ENCODE results near the gene KRTAP4-3.
A peak's percentile ranks its signal among the peaks of the same experiment; 100 is the strongest.
"Not testable (repeated sequence)": the region's sequence is repeated elsewhere in the genome, so short reads cannot be mapped to it uniquely, and the experiment has no call there.

Gene KRTAP4-3

DNA sequence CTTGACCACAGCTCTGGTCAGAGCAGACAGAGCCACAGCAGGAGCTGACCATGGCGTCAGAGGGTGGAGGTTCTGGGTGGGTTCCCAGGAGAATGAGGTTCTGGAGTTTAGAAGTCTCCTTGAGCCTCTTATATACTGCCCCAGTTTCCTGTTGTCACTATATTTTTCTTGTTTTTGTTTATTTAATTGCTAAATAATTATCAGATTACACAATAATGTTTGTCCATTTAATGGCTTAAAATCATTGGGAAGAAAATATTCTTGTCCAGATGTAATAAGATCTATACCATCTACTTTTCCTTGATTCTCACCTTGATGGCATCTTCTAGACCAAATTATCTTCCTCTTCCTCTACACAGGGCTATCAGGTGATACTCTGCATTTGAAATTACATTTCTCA is at the start of gene KRTAP4-3:
Gene KRTAP4-3, minus strand, starts transcription at position 101 of the 400 bp plus-strand sequence. Its CDS starts 49 bp downstream, at position 52.
- DNase-seq (ENCODE audit: low read depth): no peak

DNA sequence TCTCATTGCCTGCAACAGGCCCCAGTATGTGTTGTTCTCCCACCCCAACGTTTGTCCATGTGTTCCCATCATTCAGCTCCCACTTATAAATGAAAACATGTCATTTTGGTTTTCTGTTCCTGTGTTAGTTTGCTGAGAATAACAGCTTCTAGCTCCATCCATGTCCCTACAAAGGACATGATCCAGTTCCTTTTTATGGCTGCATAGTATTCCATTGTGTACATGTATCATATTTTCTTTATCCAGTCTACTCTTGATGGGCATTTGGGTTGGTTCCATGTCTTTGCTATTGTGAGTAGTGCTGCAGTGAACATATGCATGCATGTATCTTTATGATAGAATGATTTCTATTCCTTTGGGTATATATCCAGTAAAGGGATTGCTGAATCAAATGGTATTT is 47.7 kb upstream of the KRTAP4-3 start:
- no peak for DNase-seq (ENCODE audit: low read depth)

DNA sequence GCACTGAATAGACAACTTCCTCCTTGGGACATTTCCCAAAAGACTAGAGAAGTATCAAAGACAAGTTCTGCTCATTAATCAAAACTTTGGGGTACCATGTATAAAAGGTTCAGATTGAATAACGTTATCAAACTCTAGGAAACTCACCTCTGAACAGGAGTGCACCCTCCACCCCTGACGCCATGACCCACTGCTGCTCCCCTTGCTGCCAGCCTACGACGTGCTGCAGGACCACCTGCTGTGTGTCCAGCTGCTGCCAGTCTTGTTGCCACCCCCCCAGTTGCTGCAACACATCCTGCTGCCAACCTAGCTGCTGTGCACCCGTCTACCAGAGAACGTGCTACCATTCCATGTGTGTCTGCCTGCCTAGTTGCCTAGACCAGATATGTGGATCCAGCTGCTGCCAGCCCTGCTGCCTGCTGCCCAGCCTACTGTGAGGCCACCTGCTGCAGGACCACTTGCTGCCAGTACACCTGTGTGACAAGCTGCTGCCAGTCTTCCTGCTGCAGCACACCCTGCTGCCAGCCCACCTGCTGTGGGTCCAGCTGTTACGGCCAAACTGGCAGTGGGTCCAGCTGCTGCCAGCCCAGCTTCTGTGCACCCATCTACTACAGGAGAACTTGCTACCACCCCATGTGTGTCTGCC is 44.6 kb upstream of the KRTAP4-3 start:
- DNase-seq (ENCODE audit: low read depth): no peak

DNA sequence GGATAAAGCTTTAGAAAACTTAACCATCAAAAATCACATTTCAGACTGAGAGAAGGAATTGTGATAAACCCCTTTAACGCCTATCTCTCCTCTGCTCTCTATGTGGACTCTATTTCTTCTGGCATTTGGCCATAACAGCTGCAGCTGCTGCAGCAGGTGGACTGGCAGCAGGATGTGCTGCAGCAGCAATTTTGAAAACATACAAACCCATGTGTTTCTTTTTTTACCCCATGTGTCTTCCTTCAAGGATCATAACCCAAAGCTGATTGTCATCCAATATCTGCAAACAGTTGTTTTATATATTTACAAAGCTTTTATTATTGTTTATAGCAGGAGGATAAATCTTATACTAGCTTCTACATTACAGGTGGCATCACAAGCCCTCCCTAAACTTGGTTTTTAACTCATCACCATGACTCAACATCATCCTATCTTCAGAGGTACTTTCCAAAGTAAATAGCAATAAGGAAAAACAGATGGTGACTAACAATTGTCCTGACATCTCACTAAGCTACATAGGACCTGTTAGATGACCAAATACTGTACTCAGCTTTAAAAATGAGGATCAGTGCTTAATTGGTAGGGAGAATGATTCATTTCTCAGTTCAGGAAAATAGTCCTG is 43.9 kb upstream of the KRTAP4-3 start:
- DNase-seq (ENCODE audit: low read depth): peak; percentile 30

DNA sequence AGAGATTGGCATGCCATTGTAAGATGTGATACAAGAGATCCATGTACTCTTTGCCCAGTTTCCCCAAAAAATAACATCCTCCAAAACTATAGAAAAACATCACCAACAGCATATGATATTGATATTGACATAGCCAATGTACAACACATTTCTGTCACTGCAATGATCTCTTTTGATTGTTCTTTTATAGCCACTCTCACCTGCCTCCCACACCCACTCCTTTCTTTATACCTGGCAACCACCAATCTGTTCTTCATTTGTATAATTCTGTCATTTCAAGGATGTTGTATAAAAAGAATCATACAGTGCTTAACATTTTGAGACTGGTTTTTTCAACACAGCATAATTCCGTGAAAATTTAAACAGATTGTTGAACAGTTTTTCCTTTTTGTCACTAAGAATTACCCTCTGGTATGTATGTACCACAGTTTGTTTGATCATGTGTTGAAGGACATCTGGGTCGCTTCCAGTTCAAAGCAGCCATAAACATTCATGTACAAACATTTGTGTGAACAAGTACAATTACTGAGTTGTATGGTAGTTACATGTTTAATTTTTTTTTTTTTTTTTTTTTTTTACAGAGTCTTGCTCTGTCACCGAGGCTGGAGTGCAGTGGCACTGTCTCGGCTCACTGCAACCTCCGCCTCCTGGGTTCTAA is 31.5 kb upstream of the KRTAP4-3 start:
- DNase-seq (ENCODE audit: low read depth): no peak

DNA sequence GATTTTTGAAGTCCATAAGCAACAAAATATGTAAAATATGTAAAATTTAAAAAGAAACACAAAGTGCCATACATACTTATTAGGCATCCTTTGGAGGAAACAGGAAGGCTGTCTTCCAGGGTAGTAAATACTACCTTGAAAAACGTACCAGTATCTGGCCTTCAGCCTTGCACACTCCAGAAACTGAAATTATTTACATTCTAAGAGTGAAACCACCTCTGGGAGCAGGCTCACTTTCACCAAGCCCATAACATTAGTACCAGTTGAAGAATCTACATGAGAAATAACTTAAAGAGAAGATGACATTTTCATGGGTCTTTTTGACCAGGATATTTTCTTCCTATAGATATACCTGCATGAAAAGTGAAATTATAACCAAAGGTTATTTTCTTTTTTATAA is 28.0 kb upstream of the KRTAP4-3 start:
- no peak for DNase-seq (ENCODE audit: low read depth)

DNA sequence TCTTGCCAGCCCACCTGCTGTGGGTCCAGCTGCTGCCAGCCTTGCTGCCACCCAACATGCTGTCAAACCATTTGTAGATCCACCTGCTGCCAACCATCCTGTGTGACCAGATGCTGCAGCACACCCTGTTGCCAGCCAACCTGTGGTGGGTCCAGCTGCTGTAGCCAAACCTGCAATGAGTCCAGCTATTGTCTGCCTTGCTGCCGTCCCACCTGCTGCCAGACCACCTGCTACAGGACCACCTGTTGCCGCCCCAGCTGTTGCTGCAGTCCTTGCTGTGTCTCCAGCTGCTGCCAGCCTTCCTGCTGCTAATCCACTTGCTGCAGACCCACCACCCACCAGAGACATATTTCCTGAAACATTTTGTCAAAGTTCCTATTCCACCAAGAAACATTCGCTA is 22.3 kb upstream of the KRTAP4-3 start:
- no peak for DNase-seq (ENCODE audit: low read depth)

DNA sequence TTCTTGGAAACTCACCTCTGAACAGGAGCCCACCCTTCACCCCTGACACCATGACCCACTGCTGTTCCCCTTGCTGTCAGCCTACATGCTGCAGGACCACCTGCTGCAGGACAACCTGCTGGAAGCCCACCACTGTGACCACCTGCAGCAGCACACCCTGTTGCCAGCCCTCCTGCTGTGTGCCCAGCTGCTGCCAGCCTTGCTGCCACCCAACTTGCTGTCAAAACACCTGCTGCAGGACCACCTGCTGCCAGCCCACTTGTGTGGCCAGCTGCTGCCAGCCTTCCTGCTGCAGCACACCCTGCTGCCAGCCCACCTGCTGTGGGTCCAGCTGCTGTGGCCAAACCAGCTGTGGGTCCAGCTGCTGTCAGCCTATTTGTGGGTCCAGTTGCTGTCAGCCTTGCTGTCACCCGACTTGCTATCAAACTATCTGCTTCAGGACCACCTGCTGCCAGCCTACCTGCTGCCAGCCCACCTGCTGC is 21.9 kb upstream of the KRTAP4-3 start, which contains the start of gene KRTAP9-1:
Gene KRTAP9-1, plus strand, starts transcription at position 51 of the 482 bp plus-strand sequence. Its CDS starts 0 bp downstream, at position 51.
- not testable (repeated sequence) for DNase-seq (ENCODE audit: low read depth)

DNA sequence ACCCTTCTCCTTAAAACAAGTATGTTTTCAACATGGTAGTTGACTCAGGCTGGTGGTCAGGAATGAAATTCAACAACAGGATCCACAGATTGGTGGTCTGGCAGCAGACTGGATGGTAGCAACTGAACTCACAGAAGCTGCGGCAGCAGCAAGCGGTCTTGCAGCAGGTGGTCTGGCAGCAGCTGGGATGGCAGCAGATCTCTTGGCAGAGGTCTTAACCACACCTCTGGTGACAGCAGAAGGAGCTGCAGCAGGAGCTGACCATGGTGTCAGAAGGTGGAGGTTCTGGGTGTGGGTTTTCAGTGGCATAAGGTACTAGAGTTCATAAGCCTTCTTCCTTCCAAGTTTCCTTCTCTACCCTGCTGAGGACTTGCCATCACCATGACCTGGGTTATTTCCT is 18.9 kb upstream of the KRTAP4-3 start:
- DNase-seq (ENCODE audit: low read depth): no peak

DNA sequence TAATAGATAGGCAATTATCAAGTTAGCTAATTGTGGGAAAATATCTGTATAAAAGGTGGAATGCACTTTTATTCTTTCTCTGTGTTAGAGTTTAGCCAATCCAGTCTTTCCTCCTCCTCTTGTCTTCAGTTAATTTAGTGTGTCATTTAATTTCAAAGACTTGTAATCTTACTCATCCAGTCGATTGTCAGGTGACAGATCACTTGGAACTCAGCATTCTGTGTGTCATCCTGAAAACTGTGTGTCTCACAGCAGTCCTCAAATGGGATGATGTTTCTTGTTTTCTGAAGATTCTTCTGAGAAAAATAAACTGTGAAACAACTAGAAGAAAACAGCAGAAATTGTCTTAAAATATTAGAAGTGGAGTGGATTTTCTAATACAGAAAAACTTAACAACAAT is 17.0 kb upstream of the KRTAP4-3 start:
- no peak for DNase-seq (ENCODE audit: low read depth)

DNA sequence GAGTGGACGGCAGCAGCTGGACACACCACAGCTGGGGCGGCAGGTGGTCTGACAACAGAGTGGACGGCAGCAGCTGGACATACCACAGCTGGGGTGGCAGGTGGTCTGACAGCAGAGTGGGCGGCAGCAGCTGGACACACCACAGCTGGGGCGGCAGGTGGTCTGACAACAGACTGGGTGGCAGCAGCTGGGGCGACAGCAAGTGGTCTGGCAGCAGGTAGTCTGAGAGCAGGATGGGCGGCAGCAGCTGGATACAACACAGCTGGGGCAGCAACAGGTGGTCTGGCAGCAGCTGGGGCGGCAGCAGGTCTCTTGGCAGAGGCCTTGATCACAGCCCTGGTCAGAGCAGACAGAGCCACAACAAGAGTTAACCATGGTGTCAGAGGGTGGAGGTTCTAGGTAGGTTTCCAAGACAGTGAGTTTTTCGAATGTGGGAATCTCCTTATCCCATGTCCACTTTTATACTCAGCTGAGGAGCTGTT is 16.5 kb upstream of the KRTAP4-3 start, which contains the start of gene KRTAP4-1:
Gene KRTAP4-1, minus strand, starts transcription at position 432 of the 482 bp plus-strand sequence. Its CDS starts 57 bp downstream, at position 375.
- no peak for DNase-seq (ENCODE audit: low read depth)

DNA sequence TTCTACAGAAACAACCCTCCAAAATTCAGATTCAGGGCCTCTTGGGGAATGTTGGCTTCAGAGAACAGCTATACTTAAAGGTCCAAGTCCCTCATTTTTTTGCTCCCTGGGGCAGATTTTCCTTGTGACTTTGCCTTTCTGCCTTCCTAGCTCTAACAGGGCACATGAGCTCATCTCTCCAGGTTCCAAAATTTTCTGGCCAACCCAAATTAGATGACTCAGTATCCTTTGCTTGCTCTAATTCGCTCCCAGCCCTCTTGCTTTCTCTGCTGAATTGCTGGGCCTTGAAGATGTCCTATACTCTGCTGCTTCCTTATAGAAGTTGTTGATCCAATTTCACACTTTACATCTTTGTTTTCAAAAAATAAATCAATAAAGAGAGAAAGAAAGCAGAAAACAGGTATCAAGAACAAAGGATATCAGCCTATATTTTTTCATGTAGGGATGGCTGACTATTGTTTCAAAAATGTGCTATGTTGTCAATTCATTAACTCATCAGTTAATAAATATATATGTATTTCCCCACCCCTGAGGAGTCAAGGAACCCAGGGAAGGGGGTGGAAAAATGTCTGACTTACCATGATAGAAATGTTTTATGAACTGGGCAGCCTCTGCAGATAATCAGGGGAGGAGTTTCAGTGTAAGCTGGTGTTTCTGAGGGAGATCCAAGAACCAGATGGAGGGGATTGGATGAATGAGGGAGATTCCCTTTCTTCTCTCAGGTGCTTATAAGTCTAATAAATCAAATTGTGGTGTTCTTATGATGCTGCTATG is 11.0 kb upstream of the KRTAP4-3 start:
- DNase-seq (ENCODE audit: low read depth): peak; percentile 79

DNA sequence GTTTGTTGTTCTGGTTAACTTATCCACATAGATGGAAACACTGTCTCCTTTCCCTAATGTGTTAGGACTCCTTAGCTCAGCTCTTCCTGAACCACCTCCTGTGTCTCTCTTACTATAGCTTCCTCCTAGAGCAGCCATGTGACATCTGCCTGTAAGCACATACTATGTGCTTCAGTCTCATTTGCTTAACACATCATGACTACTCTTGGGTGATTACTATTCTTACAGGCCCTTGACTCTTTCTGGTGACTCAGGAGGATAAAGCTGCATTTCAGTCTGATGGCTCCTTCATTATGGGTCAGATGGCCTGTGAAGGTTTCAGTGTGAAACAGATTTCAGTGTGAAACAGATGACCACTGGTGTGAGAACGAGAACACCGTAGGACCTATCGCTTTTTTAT is 10.3 kb upstream of the KRTAP4-3 start:
- peak; percentile 70 for DNase-seq (ENCODE audit: low read depth)

DNA sequence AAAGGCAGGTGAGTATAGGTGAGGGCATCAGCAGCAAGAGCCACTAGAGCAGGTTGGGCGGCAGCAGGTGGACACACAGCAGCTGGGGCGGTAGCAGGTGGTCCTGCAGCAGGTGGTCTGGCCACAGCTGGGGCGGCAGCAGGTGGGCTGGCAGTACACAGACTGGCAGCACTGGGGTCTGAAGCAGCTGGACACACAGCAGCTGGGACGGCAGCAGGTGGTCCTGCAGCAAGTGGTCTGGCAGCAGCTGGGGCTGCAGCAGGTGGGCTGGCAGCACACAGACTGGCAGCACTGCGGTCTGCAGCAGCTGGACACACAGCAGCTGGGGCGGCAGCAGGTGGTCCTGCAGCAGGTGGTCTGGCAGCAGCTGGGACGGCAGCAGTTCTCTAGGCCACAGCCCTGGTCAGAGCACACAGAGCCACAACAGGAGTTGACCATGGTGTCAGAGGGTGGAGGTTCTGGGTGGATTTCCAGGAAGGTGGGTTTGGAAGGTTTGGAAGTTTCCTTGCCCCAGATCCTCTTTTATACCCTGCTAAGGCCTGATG is 9.8 kb upstream of the KRTAP4-3 start, which contains the start of gene KRTAP4-2:
Gene KRTAP4-2, minus strand, starts transcription at position 495 of the 545 bp plus-strand sequence. Its CDS starts 57 bp downstream, at position 438.
- DNase-seq (ENCODE audit: low read depth): no peak

DNA sequence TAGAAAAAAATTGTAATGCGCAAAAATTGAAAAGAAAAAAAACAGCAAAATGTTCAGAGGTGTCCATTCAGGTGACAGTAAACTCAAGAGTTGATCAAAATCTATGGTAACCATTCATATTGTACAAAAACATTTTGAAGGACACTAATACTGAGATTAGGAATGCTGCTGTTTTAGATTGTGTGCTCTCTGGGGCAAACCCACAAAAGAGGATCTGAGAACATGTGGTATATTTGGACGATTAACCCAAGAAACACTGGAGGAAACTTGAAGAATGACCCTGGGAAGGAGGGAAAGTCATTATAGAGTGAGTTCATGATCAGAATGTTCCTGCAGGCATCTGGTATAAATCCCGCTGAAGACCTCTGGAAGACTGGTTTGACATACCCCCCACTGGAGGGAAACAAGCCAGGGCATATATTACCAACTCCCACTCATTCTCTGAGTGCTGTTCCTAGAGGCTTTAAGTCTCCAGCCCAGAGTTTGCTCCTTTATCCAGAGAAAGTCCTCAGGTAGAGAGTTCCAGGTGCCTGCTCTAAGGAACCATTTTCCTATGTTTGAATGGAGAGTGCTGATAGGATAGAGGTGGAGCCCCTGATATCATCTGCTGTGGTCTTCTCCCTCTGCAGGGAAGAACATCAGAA is 8.8 kb upstream of the KRTAP4-3 start:
- no peak for DNase-seq (ENCODE audit: low read depth)

DNA sequence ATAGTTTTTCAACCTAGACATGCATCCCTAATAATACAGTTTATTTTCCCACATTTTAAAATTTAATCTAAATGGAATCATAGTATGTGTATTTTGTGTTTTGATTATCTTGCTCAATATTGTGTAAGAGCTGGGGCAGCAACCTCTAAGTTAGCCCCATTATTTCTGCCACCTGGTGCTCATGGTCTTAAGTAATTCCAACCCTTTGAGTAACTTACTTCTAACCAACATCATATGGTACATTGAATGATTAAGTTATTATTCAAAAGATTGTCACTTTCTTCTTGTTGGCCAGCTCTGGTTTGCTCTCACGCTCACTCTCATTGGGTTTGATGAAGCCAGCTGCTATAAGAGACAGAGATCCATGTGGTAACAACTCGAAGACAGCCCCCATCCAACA is 3.9 kb upstream of the KRTAP4-3 start:
- no peak for DNase-seq (ENCODE audit: low read depth)

DNA sequence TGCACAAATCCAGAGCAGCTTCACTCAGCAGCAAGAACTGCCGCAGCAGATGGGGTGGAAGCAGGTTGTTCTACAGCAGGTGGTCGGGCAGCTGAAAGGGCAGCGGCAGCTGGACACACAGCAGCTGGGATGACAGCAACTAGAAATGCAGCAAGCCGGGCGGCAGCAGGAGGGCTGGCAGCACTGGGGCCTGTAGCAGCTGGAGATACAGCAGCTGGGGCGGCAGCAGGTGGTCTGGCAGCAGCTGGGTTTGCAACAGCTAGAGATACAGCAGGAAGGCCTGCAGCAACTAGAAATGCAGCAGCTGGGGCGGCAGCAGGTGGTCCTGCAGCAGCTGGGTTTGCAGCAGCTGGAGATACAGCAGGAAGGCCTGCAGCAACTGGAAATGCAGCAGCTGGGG is 460 bp downstream of the KRTAP4-3 start:
- DNase-seq (ENCODE audit: low read depth): no peak

DNA sequence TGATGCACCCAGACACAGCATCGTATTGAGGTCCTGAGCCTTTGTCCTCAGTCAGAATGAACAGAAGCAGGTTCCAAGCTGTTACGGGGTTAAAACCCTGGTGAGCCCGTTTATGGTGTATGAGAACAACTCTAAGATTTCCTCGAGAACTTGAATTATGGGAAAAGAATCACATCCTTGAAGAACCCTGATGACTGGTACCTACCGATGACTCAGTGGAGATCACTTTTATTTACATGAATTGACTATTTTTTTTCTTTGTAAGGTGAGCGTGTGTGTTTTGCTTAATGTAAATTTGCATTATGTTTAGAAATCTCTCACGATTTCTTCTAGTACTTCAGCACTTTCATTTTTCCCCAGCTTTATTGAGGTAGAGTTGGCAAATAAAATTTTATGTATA is 4.2 kb downstream of the KRTAP4-3 start:
- DNase-seq (ENCODE audit: low read depth): no peak

DNA sequence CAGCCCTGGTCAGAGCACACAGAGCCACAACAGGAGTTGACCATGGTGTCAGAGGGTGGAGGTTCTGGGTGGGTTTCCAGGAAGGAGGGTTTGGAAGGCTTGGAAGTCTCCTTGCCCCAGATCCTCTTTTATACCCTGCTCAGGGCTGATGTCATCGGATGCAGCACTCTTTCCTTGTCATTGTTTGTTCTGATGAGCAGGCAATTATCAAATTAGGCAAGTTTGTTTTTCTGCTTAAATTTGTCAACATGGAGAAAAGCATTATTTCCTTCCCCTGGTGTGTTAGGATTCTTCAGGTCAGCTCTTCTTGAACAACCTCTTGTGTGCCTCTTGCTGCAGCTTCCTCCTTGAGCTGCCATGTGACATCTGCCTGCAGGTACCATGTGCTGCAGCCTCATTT is 7.4 kb downstream of the KRTAP4-3 start, which contains the start of gene KRTAP4-4:
Gene KRTAP4-4, minus strand, starts transcription at position 101 of the 400 bp plus-strand sequence. Its CDS starts 57 bp downstream, at position 44.
- no peak for DNase-seq (ENCODE audit: low read depth)

DNA sequence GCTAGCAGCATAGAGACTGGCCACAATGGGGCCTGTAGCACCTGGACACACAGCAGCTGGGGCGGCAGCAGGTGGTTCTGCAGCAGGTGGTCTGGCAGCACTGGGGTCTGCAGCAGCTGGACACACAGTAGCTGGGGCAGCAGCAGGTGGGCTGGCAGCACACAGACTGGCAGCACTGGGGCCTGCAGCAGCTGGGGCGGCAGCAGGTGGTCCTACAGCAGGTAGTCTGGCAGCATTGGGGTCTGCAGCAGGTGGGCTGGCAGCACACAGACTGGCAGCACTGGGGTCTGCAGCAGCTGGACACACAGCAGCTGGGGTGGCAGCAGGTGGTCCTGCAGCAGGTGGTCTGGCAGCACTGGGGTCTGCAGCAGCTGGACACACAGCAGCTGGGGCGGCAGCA is 7.8 kb downstream of the KRTAP4-3 start:
- DNase-seq (ENCODE audit: low read depth): not testable (repeated sequence)

DNA sequence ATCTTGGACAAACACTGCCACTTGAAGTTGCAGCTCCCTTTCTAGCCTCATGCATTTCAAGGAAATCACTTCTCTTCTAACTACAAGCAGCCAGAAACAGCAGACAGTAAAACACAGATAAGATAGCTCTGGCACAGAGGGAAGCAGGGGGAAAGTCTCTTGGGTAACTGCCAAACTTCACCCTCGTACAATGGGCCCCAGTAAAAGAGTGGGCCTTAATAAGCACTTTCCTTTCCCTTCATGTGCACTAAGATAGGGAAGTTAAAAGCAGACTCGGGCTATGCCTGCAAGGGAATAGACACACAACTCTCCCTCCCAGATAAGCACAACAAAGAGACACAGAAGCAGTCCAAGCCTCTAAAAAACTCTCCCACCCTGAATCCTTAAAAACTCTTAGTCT is 14.2 kb downstream of the KRTAP4-3 start:
- no peak for DNase-seq (ENCODE audit: low read depth)
